Stimulated activated CD4-positive, alpha-beta T cell treated with anti-CD3 and anti-CD28 coated beads, Interleukin-4, amount 100 ng/mL, for 48 hours (primary cell): ENCODE measurements around the gene BRME1.
"Not testable (repeated sequence)": the region's sequence is repeated elsewhere in the genome, so short reads cannot be mapped to it uniquely, and the experiment has no call there.

ENCODE experiments used
- DNase-seq, 2 donors: peaks; one replicate each; pipeline ENCODE4 v3.0.0-alpha.2; 2020; ENCODE audit warnings: low read depth in 2 of 2

The BRME1 gene

GRCh38 chr19:13865571-13866462 lies 40.1 kb downstream of the BRME1 start:
- DNase-seq: no peak

- no peak for DNase-seq
Measured at GRCh38 chr19:13864667-13865570, 41.0 kb downstream of the BRME1 start.

GRCh38 chr19:13864046-13864666 lies 41.8 kb downstream of the BRME1 start:
- DNase-seq: no peak

GRCh38 chr19:13861714-13862531 lies 44.0 kb downstream of the BRME1 start:
- peak; percentile 87 to 88 for DNase-seq

- DNase-seq: no peak
Measured at GRCh38 chr19:13861392-13861713, 44.6 kb downstream of the BRME1 start.

- DNase-seq: no peak
Measured at GRCh38 chr19:13860679-13861391, 45.1 kb downstream of the BRME1 start.

- no peak for DNase-seq
Measured at GRCh38 chr19:13859361-13859880, 46.5 kb downstream of the BRME1 start.

GRCh38 chr19:13856497-13856896 lies 49.4 kb downstream of the BRME1 start:
- DNase-seq: no peak

GRCh38 chr19:13852171-13852707 lies 53.7 kb downstream of the BRME1 start:
- DNase-seq: not testable (repeated sequence)

GRCh38 chr19:13851734-13852114 lies 54.2 kb downstream of the BRME1 start:
- DNase-seq: not testable (repeated sequence)

- no peak for DNase-seq
Measured at GRCh38 chr19:13850910-13851733, 54.8 kb downstream of the BRME1 start.

- peak; percentile 64 to 69 for DNase-seq
Measured at GRCh38 chr19:13849991-13850909, 55.7 kb downstream of the BRME1 start.

GRCh38 chr19:13848798-13849676 lies 56.9 kb downstream of the BRME1 start:
- no peak for DNase-seq

- DNase-seq: no peak
Measured at GRCh38 chr19:13848340-13848677, 57.6 kb downstream of the BRME1 start.

GRCh38 chr19:13847407-13848339 lies 58.2 kb downstream of the BRME1 start:
- peak; percentile 68 to 84 for DNase-seq
